Type B pancreatic cell (in vitro differentiated cells): ENCODE results near the gene IMMP2L. TPM values are rescaled to one million over a fixed set of nuclear protein-coding genes. Genes with fewer than 3 reads are reported as not detected.

ENCODE experiments used
- DNase-seq: peaks from one replicate; pipeline ENCODE4 v3.0.0; 2021; ENCODE audit warnings: mixed read lengths; ENCODE audit not compliant: unreplicated experiment; ENCODE audit errors: extremely low spot score
- H3K27ac Mint-ChIP-seq: 2 replicates; pipeline ENCODE4 v1.8.0; 2021; ENCODE audit warnings: mild to moderate bottlenecking, mixed read lengths
- H3K27me3 Mint-ChIP-seq: 2 replicates; pipeline ENCODE4 v1.8.0; 2021; ENCODE audit warnings: mixed read lengths
- H3K36me3 Mint-ChIP-seq: 2 replicates; pipeline ENCODE4 v1.8.0; 2021; ENCODE audit warnings: mixed read lengths
- H3K4me1 Mint-ChIP-seq: one replicate; pipeline ENCODE4 v1.8.0; 2021; ENCODE audit warnings: mixed read lengths; ENCODE audit not compliant: unreplicated experiment
- H3K4me3 Mint-ChIP-seq: 2 replicates; pipeline ENCODE4 v1.8.0; 2021; ENCODE audit warnings: mild to moderate bottlenecking, mixed read lengths
- H3K9me3 Mint-ChIP-seq: 2 replicates; pipeline ENCODE4 v1.8.0; 2021; ENCODE audit warnings: mixed read lengths
- CTCF ChIP-seq: fragments of 200-600 bp; sonication (generic); conservative IDR thresholded peaks from 2 replicates; pipeline ENCODE4 v1.5.0; 2021; ENCODE audit warnings: antibody characterized with exemption, mild to moderate bottlenecking
- total RNA-seq: library from RNA; stranded (reverse); gene quantifications from 2 replicates; pipeline ENCODE4 v1.2.1, GENCODE V29; 2021; ENCODE audit warnings: low replicate concordance

Gene IMMP2L
- total RNA-seq, 1 donor from 2014 or later: 23.0 TPM

- Mint-ChIP-seq H3K36me3 (peaks cover 12% of the 10 kb centered on the region), H3K27ac (no peak overlapping the region), H3K9me3 (peaks cover 20% of the 10 kb centered on the region)
These were observed 499.1 kb downstream of the IMMP2L start for GRCh38 chr7:111063166-111063565.

GRCh38 chr7:111059833-111060232, 502.5 kb downstream of the IMMP2L start:
- Mint-ChIP-seq H3K36me3 (peaks cover 8% of the 10 kb centered on the region), H3K4me3 (no peak overlapping the region), H3K27me3 (no peaks in the 10 kb centered on the region)

More at GRCh38 chr7:111063166-111063565, 499.1 kb downstream of the IMMP2L start:
- H3K27me3 Mint-ChIP-seq: no peaks in the 10 kb centered on the region
- H3K4me1 Mint-ChIP-seq: no peaks in the 10 kb centered on the region
- no peak overlapping the region for H3K4me3 Mint-ChIP-seq
- no peak for DNase-seq
- no peak for TF ChIP-seq CTCF

GRCh38 chr7:111057066-111057465, 505.2 kb downstream of the IMMP2L start:
- no peak overlapping the region for H3K27ac Mint-ChIP-seq
- no peak for DNase-seq
- H3K9me3 Mint-ChIP-seq: peaks cover 6% of the 10 kb centered on the region
- H3K4me3 Mint-ChIP-seq: no peak overlapping the region
- peaks cover 4% of the 10 kb centered on the region for H3K36me3 Mint-ChIP-seq
- H3K27me3 Mint-ChIP-seq: no peaks in the 10 kb centered on the region
- peaks cover 7% of the 10 kb centered on the region for H3K4me1 Mint-ChIP-seq
- TF ChIP-seq CTCF: no peak

More at GRCh38 chr7:111059833-111060232, 502.5 kb downstream of the IMMP2L start:
- Mint-ChIP-seq H3K27ac (no peak overlapping the region), H3K9me3 (peaks cover 15% of the 10 kb centered on the region), H3K4me1 (no peaks in the 10 kb centered on the region)
- no peak for DNase-seq
- no peak for TF ChIP-seq CTCF

- no peaks in the 10 kb centered on the region for H3K9me3 Mint-ChIP-seq
- H3K27ac Mint-ChIP-seq: no peak overlapping the region
- H3K4me1 Mint-ChIP-seq: peaks cover 7% of the 10 kb centered on the region
- DNase-seq: no peak
- TF ChIP-seq CTCF: no peak
- no peaks in the 10 kb centered on the region for H3K27me3 Mint-ChIP-seq
- H3K36me3 Mint-ChIP-seq: no peaks in the 10 kb centered on the region
- H3K4me3 Mint-ChIP-seq: no peak overlapping the region
These were observed 505.9 kb downstream of the IMMP2L start for GRCh38 chr7:111056371-111056770.

GRCh38 chr7:111053035-111053434, 509.3 kb downstream of the IMMP2L start:
- H3K27me3 Mint-ChIP-seq: no peaks in the 10 kb centered on the region
- H3K36me3 Mint-ChIP-seq: no peaks in the 10 kb centered on the region
- TF ChIP-seq CTCF: no peak
- H3K27ac Mint-ChIP-seq: no peak overlapping the region
- H3K4me3 Mint-ChIP-seq: no peak overlapping the region
- peaks cover 4% of the 10 kb centered on the region for H3K9me3 Mint-ChIP-seq
- peaks cover 7% of the 10 kb centered on the region for H3K4me1 Mint-ChIP-seq
- DNase-seq: no peak

GRCh38 chr7:111051832-111052231, 510.5 kb downstream of the IMMP2L start:
- Mint-ChIP-seq H3K4me1 (peaks cover 7% of the 10 kb centered on the region), H3K27me3 (no peaks in the 10 kb centered on the region), H3K4me3 (no peak overlapping the region), H3K9me3 (peaks cover 4% of the 10 kb centered on the region), H3K36me3 (no peaks in the 10 kb centered on the region), H3K27ac (no peak overlapping the region)
- no peak for TF ChIP-seq CTCF
- no peak for DNase-seq
